LNCaP clone FGC (cell line): ENCODE measurements around the gene TOMM70.

ENCODE experiments used
- DNase-seq: peaks from one replicate; pipeline ENCODE4 v3.0.0-alpha.2; 2011; ENCODE audit warnings: low read depth
- H3K4me3 ChIP-seq: 2 replicates; pipeline ENCODE4 v1.5.1; 2011; ENCODE audit warnings: mild to moderate bottlenecking, low read depth, low read length, control low read depth
- TF ChIP-seq, protein P1 (sequence below): IDR thresholded peaks from 2 replicates; pipeline ENCODE4 v1.5.1; 2012; ENCODE audit warnings: mild to moderate bottlenecking; ENCODE audit not compliant: control insufficient read depth, insufficient read depth; ENCODE audit errors: extremely low read depth

The TOMM70 gene

GRCh38 chr3:100424261-100424660 lies 23.4 kb upstream of the TOMM70 start:
- no peak overlapping the region for H3K4me3 ChIP-seq
- TF ChIP-seq, protein P1, sequence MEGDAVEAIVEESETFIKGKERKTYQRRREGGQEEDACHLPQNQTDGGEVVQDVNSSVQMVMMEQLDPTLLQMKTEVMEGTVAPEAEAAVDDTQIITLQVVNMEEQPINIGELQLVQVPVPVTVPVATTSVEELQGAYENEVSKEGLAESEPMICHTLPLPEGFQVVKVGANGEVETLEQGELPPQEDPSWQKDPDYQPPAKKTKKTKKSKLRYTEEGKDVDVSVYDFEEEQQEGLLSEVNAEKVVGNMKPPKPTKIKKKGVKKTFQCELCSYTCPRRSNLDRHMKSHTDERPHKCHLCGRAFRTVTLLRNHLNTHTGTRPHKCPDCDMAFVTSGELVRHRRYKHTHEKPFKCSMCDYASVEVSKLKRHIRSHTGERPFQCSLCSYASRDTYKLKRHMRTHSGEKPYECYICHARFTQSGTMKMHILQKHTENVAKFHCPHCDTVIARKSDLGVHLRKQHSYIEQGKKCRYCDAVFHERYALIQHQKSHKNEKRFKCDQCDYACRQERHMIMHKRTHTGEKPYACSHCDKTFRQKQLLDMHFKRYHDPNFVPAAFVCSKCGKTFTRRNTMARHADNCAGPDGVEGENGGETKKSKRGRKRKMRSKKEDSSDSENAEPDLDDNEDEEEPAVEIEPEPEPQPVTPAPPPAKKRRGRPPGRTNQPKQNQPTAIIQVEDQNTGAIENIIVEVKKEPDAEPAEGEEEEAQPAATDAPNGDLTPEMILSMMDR = no peak
- no peak for DNase-seq

- no peak for DNase-seq
- H3K4me3 ChIP-seq = no peak overlapping the region
- TF ChIP-seq, protein P1 = no peak
Measured at GRCh38 chr3:100423611-100424010, 22.7 kb upstream of the TOMM70 start.

DNA sequence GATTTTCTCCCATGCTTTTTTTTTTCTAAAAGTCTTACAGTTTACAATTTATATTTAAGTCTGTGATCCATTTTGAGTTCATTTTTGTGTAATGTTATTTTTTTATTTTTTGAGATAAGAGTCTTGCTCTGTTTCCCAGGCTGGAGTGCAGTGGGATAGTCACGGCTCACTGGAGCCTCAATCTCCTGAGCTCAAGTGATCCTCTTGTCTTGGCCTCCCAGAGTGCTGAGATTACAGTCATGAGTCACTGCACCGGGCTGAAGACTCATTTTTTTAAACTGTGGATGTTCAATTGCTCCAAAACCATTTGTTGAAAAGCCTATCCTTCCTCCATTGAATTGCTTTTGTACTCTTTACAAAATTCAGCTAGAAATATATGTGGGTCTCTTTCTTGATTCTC lies 20.0 kb upstream of the TOMM70 start:
- TF ChIP-seq, protein P1 = no peak
- DNase-seq = no peak
- no peak overlapping the region for H3K4me3 ChIP-seq

- no peak for DNase-seq
- TF ChIP-seq, protein P1 = no peak
Measured at GRCh38 chr3:100419406-100419805, 18.5 kb upstream of the TOMM70 start.

DNA sequence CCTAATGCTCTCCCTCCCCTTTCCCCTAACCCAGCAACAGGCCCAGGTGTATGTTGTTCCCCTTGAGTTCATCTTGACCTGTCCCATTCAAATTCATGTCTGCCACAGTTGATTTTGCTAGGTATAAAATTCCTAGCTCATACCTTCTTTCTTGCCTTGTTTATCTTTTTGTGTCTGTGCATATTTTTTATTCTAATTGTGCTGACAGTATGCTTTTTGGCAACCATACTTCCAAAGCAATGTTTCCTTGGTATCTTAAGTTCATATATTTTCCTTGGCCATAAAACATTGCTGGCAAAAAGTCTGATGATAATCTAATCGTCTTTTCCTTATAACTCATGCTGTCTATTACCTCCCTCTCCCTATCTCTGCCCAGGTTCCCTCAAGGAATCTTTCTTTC lies 16.0 kb upstream of the TOMM70 start:
- TF ChIP-seq, protein P1 = no peak
- H3K4me3 ChIP-seq = no peak overlapping the region
- DNase-seq = no peak

More at GRCh38 chr3:100419406-100419805, 18.5 kb upstream of the TOMM70 start:
- no peak overlapping the region for H3K4me3 ChIP-seq

DNA sequence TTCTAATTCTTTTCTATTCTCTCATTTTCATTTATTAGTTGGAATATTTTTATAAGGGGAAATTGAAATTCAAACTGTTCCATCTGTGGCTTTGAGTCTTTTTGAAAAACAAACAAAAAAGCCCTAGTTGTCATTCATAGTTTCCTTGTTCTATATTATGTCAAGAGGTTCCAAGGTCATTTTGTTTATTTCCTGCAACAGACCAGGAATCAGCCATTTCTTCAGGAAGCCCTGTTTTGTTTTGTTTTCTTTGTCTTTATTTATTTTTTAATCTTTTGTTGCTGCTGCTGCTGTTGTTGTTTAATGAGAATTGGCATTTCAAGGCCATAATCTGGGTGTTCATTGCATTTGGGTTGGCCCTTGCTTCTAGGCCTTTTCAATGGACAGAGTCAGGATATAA lies 15.3 kb upstream of the TOMM70 start:
- DNase-seq = no peak
- TF ChIP-seq, protein P1 = no peak
- no peak overlapping the region for H3K4me3 ChIP-seq

DNA sequence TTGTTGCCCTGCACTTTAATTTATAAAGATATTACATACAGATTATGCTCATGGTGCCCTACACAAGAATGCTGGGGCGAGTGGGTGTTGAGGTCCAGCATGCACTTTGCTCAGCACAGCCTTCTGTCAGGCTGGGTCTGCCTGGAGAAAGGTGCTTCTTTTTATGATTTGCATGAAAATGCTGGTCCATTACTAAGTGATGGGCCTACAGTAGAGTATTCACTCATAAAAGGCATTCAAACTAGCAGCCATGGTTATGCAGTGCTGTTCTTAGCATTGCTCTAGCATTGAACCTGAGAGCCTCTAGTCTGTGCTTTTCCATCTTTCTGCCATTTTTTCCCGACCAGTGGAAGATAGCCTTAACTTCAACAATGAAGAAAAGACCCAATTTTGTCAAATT lies 12.7 kb upstream of the TOMM70 start:
- no peak for DNase-seq
- H3K4me3 ChIP-seq = no peak overlapping the region
- TF ChIP-seq, protein P1 = no peak
